Right lobe of liver (tissue), 4 donors: Measurements from ENCODE around the gene INSYN2B.

Experiments used
- CTCF ChIP-seq, 4 donors: fragments of 200-600 bp in 3 of 4; fragments of 450-650 bp in 1 of 4; IDR thresholded peaks; one replicate each; pipeline versions ENCODE4 v1.5.1 to v1.8.0; 2016 to 2022; ENCODE audit warnings: antibody characterized with exemption in 4 of 4, mild to moderate bottlenecking in 2 of 4
- POLR2A ChIP-seq: fragments of 450-650 bp; IDR thresholded peaks from one replicate; pipeline ENCODE4 v1.6.1; 2017; ENCODE audit warnings: antibody characterized with exemption, mild to moderate bottlenecking
- donor health status: DM: no; HTN: no; CAD: no.
- donor health status: DM: no; HTN: no; CAD: no.
- donor health status: DM: no; HTN: yes; CAD: no.

GRCh38 chr5:169964246-169964645 lies 16.0 kb downstream of the INSYN2B start:
- no peak for TF ChIP-seq CTCF (IDR thresholded peaks at IDR 0.05)
- no peak for TF ChIP-seq POLR2A
